GM23338 (cell line): ENCODE data around the gene KLHL36. TPM values are rescaled to one million over a fixed set of nuclear protein-coding genes. Genes with fewer than 3 reads are reported as not detected.
"Not testable (repeated sequence)": the region's sequence is repeated elsewhere in the genome, so short reads cannot be mapped to it uniquely, and the experiment has no call there.

Experiments used
- ATAC-seq: fragments of 200-7000 bp; cut with Tn5 transposase; 3 replicates; pipeline ENCODE4 v1.9.1; 2020
- DNase-seq: peaks from one replicate; pipeline ENCODE4 v3.0.0-alpha.2; 2015; ENCODE audit warnings: low spot score
- H2AFZ ChIP-seq: fragments of 200-600 bp; sonication (generic); 2 replicates; pipeline ENCODE4 v1.8.0; 2016; ENCODE audit warnings: antibody characterized with exemption, mild to moderate bottlenecking, moderate library complexity
- H3F3A ChIP-seq: fragments of 200-600 bp; sonication (generic); replicated peaks from 2 replicates; pipeline ENCODE4 v1.8.0; 2017; ENCODE audit warnings: antibody characterized with exemption, mixed run types, low read depth
- H3K27ac ChIP-seq: fragments of 200-600 bp; sonication (generic); 2 replicates; pipeline ENCODE4 v1.6.1; 2016; ENCODE audit warnings: low read depth
- H3K27me3 ChIP-seq: fragments of 200-600 bp; sonication (generic); 2 replicates; pipeline ENCODE4 v1.8.0; 2016; ENCODE audit warnings: mild to moderate bottlenecking, mixed run types, moderate library complexity; ENCODE audit not compliant: insufficient read depth
- H3K36me3 ChIP-seq: fragments of 200-600 bp; sonication (generic); 2 replicates; pipeline ENCODE4 v1.8.0; 2016; ENCODE audit warnings: mild to moderate bottlenecking; ENCODE audit not compliant: insufficient read depth
- H3K4me1 ChIP-seq: fragments of 200-600 bp; sonication (generic); 2 replicates; pipeline ENCODE4 v1.8.0; 2016; ENCODE audit warnings: mild to moderate bottlenecking, moderate library complexity; ENCODE audit not compliant: insufficient read depth
- H3K4me2 ChIP-seq: fragments of 200-600 bp; sonication (generic); 2 replicates; pipeline ENCODE4 v1.7.1; 2017; ENCODE audit warnings: mixed run types
- H3K4me3 ChIP-seq: fragments of 200-600 bp; sonication (generic); 2 replicates; pipeline ENCODE4 v1.6.1; 2016; ENCODE audit warnings: mixed run types
- H3K79me2 ChIP-seq: fragments of 200-600 bp; sonication (generic); replicated peaks from 2 replicates; pipeline ENCODE4 v1.8.0; 2017; ENCODE audit warnings: mild to moderate bottlenecking; ENCODE audit not compliant: insufficient read depth
- H3K9me2 ChIP-seq: fragments of 200-600 bp; sonication (generic); 2 replicates; pipeline ENCODE4 v1.8.0; 2017; ENCODE audit not compliant: insufficient read depth
- H4K20me1 ChIP-seq: fragments of 200-600 bp; sonication (generic); replicated peaks from 2 replicates; pipeline ENCODE4 v1.8.0; 2017; ENCODE audit warnings: mild to moderate bottlenecking; ENCODE audit not compliant: insufficient read depth
- H3K27ac Mint-ChIP-seq: 2 replicates; pipeline ENCODE4 v1.8.0; 2020; ENCODE audit warnings: inconsistent platforms, mild to moderate bottlenecking, moderate library complexity, mixed read lengths
- H3K27me3 Mint-ChIP-seq: 3 replicates; pipeline ENCODE4 v1.8.0; 2022; ENCODE audit warnings: low read depth, mild to moderate bottlenecking, moderate library complexity, mixed read lengths, inconsistent platforms; ENCODE audit not compliant: insufficient read depth, poor library complexity
- H3K36me3 Mint-ChIP-seq: 3 replicates; pipeline ENCODE4 v1.8.0; 2021; ENCODE audit warnings: low read depth, mild to moderate bottlenecking, inconsistent platforms, moderate library complexity, mixed read lengths
- H3K4me1 Mint-ChIP-seq: 3 replicates; pipeline ENCODE4 v1.8.0; 2020; ENCODE audit warnings: mild to moderate bottlenecking, inconsistent platforms, mixed read lengths
- H3K4me3 Mint-ChIP-seq: 3 replicates; pipeline ENCODE4 v1.8.0; 2021; ENCODE audit warnings: moderate library complexity, mild to moderate bottlenecking, inconsistent platforms, mixed read lengths
- H3K9me3 Mint-ChIP-seq: 3 replicates; pipeline ENCODE4 v1.8.0; 2020; ENCODE audit warnings: moderate library complexity, mild to moderate bottlenecking, inconsistent platforms, mixed read lengths
- CREB1 ChIP-seq: fragments of 250-450 bp; sonication (Bioruptor Pico); IDR thresholded peaks from 2 replicates; pipeline ENCODE4 v1.5.0; 2020; ENCODE audit warnings: low read depth, mild to moderate bottlenecking, moderate library complexity
- EZH2phosphoT487 ChIP-seq: fragments of 200-600 bp; sonication (generic); IDR thresholded peaks from one replicate; pipeline ENCODE4 v1.8.1; 2018; ENCODE audit warnings: antibody characterized with exemption; ENCODE audit not compliant: unreplicated experiment
- JUNB ChIP-seq: IDR thresholded peaks from one replicate; pipeline ENCODE4 v1.6.1; 2016; ENCODE audit warnings: antibody characterized with exemption; ENCODE audit not compliant: unreplicated experiment
- NANOG ChIP-seq: IDR thresholded peaks from 2 replicates; pipeline ENCODE4 v1.6.1; 2016; ENCODE audit warnings: antibody characterized with exemption, borderline replicate concordance
- POLR2AphosphoS5 ChIP-seq: IDR thresholded peaks from 2 replicates; pipeline ENCODE4 v1.6.1; 2016; ENCODE audit warnings: antibody characterized with exemption, low read depth
- ZNF331 ChIP-seq: fragments of 250-450 bp; sonication (Bioruptor Pico); IDR thresholded peaks from 2 replicates; pipeline ENCODE4 v1.5.0; 2020; ENCODE audit warnings: low read depth, mild to moderate bottlenecking, moderate library complexity
- polyA plus RNA-seq: library from polyadenylated mRNA; unstranded; fragments of >200 nt; fragmentation: Nextera tagmentation; extraction: Ambion mirVana; gene quantifications from 2 replicates; pipeline ENCODE4 v1.2.1, GENCODE V29; 2016
- total RNA-seq: library from RNA; depleted of rRNA; stranded (reverse); fragments of >200 nt; shearing (Covaris generic); gene quantifications from 2 replicates; pipeline ENCODE4 v1.2.3, GENCODE V29; 2014
- TF ChIP-seq, protein P1 (sequence below): IDR thresholded peaks from 2 replicates; pipeline ENCODE4 v1.6.1; 2016; ENCODE audit warnings: antibody characterized with exemption
- TF ChIP-seq, protein P2 (sequence below): fragments of 250-450 bp; sonication (Bioruptor Pico); IDR thresholded peaks from 2 replicates; pipeline ENCODE4 v1.5.0; 2020; ENCODE audit warnings: mild to moderate bottlenecking, moderate library complexity

The KLHL36 gene
- total and polyA plus RNA-seq, 2 experiments from 2014 or later = 13.4 to 70.4 TPM

DNA sequence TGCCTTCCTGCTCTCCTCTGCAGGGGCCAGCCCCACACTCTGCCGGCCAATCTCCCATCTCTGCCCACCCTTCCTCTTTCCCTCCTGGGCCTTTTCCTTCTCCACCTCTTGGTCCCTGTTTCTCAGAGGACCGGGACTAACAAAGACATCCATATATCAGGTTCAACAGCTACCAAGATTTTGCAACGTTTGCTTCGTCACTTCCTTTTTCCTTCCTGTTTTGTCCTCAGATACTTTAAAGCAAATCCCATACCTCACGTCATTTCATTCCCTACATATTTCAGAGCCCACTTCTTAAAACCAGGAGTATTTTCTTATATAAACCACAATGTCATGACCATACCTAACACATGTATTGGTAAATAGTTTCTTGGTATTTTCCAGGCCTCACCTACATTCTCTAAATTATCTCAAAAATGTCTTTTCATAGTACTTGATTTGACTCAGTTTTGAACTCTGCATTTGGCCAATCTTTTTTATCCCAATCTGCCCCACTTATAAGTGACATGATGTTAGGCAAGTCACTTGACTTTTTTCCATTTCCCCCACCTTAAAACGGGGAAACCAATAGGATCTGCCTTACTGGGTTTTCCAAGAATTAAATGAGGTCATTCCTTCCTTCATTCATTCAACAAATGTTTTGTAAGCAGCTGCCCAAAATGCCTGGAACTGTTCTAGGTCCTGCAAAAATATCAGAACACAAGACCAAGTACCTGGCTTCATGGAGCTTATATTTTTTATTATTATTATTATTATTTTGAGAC is 44.3 kb downstream of the KLHL36 start:
- no peaks in the 10 kb centered on the region for H3K36me3 Mint-ChIP-seq
- H3K27me3 ChIP-seq = no peaks in the 10 kb centered on the region
- no peaks in the 10 kb centered on the region for H4K20me1 ChIP-seq
- no peak overlapping the region; the same call in 2 of the 3 replicates for H3K4me3 Mint-ChIP-seq
- H3K4me3 ChIP-seq = no peak overlapping the region
- H3K27ac ChIP-seq = no peak overlapping the region
- H3K4me1 ChIP-seq = peaks cover 6% of the 10 kb centered on the region; the same call in 1 of the 2 replicates
- H3K9me3 Mint-ChIP-seq = peaks cover 11% of the 10 kb centered on the region
- TF ChIP-seq EZH2phosphoT487 = no peak
- TF ChIP-seq CREB1 = no peak
- no peak for TF ChIP-seq JUNB
- TF ChIP-seq, protein P1, sequence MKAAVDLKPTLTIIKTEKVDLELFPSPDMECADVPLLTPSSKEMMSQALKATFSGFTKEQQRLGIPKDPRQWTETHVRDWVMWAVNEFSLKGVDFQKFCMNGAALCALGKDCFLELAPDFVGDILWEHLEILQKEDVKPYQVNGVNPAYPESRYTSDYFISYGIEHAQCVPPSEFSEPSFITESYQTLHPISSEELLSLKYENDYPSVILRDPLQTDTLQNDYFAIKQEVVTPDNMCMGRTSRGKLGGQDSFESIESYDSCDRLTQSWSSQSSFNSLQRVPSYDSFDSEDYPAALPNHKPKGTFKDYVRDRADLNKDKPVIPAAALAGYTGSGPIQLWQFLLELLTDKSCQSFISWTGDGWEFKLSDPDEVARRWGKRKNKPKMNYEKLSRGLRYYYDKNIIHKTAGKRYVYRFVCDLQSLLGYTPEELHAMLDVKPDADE = no peak
- TF ChIP-seq ZNF331 (CRISPR knock-in tag) = no peak
- TF ChIP-seq POLR2AphosphoS5 = no peak
- no peak for DNase-seq
- H2AFZ ChIP-seq = no peak overlapping the region
- H3K9me2 ChIP-seq = peaks cover 5% of the 10 kb centered on the region; the same call in 1 of the 2 replicates
- ATAC-seq = no peak
- H3K27ac Mint-ChIP-seq = no peak overlapping the region
- no peak overlapping the region for H3K4me2 ChIP-seq
- H3K4me1 Mint-ChIP-seq = no peaks in the 10 kb centered on the region; the same call in 2 of the 3 replicates
- peaks cover 5% of the 10 kb centered on the region for H3K27me3 Mint-ChIP-seq
- no peaks in the 10 kb centered on the region for H3F3A ChIP-seq
- H3K79me2 ChIP-seq = no peaks in the 10 kb centered on the region
- H3K36me3 ChIP-seq = 0 out of 2 replicates have a peak, but pooled peaks cover 3% of the 10 kb centered on the region

DNA sequence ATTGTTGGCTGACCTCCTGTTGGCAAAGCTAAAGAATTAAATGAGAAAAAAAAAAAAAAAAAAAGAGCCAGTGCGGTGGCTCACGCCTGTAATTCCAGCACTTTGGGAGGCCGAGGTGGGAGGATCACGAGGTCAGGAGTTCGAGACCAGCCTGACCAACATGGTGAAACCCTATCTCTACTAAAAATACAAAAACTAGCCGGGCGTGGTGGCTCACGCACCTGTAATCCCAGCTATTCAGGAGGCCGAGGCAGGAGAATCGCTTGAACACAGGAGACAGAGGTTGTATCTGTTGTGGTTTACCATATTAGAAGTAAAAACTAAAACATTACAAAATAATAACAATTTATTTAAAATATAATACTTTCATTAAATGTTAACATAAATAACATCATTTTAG is 45.6 kb downstream of the KLHL36 start:
- ATAC-seq, H3K9me3 Mint-ChIP-seq, H2AFZ ChIP-seq, H3K4me1 Mint-ChIP-seq, DNase-seq, H3K27me3 ChIP-seq, H3K4me3 ChIP-seq, H3K4me3 Mint-ChIP-seq, H3K27ac ChIP-seq, H3K36me3 Mint-ChIP-seq, H3K9me2 ChIP-seq, H3K36me3 ChIP-seq, H3K79me2 ChIP-seq, H3K4me1 ChIP-seq, H3F3A ChIP-seq, H3K4me2 ChIP-seq, H3K27ac Mint-ChIP-seq, H4K20me1 ChIP-seq: not testable (repeated sequence)
- H3K27me3 Mint-ChIP-seq = peaks cover 10% of the 10 kb centered on the region

DNA sequence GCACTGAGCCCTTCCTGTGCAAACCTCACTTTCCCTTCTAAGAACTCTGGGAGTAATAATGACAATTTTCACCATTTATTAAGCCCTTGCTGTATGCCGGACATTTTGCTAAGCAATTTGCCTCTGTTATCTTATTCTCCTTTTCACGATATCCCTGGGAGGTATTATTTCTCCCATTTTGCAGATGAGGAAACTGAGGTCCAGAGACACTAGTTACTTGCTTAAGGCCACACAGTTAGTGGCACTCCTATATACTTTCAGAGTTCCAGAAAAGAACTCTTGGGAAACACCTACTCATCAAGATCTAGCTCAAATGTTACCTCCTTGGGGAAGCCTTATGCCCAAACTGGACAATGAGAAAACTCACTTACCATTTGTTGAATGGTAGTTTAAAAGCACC is 46.7 kb downstream of the KLHL36 start:
- Histone ChIP-seq H3K9me2 (peaks cover 5% of the 10 kb centered on the region; the same call in 1 of the 2 replicates), H3K4me2 (no peak overlapping the region), H3K4me3 (no peak overlapping the region), H3K27me3 (no peaks in the 10 kb centered on the region), H3K4me1 (peaks cover 12% of the 10 kb centered on the region; the same call in 1 of the 2 replicates), H4K20me1 (no peaks in the 10 kb centered on the region), H3K27ac (no peak overlapping the region), H3K36me3 (no peaks in the 10 kb centered on the region), H3F3A (no peaks in the 10 kb centered on the region), H2AFZ (no peak overlapping the region), H3K79me2 (no peaks in the 10 kb centered on the region)
- no peaks in the 10 kb centered on the region; the same call in 2 of the 3 replicates for H3K9me3 Mint-ChIP-seq
- ATAC-seq (no peak), DNase-seq (no peak)
- no peak overlapping the region for H3K27ac Mint-ChIP-seq
- H3K4me3 Mint-ChIP-seq = no peak overlapping the region
- no peaks in the 10 kb centered on the region; the same call in 2 of the 3 replicates for H3K36me3 Mint-ChIP-seq
- H3K27me3 Mint-ChIP-seq = peaks cover 14% of the 10 kb centered on the region
- peaks cover 3% of the 10 kb centered on the region for H3K4me1 Mint-ChIP-seq
- TF ChIP-seq NANOG = no peak
- no peak for TF ChIP-seq EZH2phosphoT487
- TF ChIP-seq POLR2AphosphoS5 = no peak
- no peak for TF ChIP-seq CREB1
- TF ChIP-seq, protein P2, sequence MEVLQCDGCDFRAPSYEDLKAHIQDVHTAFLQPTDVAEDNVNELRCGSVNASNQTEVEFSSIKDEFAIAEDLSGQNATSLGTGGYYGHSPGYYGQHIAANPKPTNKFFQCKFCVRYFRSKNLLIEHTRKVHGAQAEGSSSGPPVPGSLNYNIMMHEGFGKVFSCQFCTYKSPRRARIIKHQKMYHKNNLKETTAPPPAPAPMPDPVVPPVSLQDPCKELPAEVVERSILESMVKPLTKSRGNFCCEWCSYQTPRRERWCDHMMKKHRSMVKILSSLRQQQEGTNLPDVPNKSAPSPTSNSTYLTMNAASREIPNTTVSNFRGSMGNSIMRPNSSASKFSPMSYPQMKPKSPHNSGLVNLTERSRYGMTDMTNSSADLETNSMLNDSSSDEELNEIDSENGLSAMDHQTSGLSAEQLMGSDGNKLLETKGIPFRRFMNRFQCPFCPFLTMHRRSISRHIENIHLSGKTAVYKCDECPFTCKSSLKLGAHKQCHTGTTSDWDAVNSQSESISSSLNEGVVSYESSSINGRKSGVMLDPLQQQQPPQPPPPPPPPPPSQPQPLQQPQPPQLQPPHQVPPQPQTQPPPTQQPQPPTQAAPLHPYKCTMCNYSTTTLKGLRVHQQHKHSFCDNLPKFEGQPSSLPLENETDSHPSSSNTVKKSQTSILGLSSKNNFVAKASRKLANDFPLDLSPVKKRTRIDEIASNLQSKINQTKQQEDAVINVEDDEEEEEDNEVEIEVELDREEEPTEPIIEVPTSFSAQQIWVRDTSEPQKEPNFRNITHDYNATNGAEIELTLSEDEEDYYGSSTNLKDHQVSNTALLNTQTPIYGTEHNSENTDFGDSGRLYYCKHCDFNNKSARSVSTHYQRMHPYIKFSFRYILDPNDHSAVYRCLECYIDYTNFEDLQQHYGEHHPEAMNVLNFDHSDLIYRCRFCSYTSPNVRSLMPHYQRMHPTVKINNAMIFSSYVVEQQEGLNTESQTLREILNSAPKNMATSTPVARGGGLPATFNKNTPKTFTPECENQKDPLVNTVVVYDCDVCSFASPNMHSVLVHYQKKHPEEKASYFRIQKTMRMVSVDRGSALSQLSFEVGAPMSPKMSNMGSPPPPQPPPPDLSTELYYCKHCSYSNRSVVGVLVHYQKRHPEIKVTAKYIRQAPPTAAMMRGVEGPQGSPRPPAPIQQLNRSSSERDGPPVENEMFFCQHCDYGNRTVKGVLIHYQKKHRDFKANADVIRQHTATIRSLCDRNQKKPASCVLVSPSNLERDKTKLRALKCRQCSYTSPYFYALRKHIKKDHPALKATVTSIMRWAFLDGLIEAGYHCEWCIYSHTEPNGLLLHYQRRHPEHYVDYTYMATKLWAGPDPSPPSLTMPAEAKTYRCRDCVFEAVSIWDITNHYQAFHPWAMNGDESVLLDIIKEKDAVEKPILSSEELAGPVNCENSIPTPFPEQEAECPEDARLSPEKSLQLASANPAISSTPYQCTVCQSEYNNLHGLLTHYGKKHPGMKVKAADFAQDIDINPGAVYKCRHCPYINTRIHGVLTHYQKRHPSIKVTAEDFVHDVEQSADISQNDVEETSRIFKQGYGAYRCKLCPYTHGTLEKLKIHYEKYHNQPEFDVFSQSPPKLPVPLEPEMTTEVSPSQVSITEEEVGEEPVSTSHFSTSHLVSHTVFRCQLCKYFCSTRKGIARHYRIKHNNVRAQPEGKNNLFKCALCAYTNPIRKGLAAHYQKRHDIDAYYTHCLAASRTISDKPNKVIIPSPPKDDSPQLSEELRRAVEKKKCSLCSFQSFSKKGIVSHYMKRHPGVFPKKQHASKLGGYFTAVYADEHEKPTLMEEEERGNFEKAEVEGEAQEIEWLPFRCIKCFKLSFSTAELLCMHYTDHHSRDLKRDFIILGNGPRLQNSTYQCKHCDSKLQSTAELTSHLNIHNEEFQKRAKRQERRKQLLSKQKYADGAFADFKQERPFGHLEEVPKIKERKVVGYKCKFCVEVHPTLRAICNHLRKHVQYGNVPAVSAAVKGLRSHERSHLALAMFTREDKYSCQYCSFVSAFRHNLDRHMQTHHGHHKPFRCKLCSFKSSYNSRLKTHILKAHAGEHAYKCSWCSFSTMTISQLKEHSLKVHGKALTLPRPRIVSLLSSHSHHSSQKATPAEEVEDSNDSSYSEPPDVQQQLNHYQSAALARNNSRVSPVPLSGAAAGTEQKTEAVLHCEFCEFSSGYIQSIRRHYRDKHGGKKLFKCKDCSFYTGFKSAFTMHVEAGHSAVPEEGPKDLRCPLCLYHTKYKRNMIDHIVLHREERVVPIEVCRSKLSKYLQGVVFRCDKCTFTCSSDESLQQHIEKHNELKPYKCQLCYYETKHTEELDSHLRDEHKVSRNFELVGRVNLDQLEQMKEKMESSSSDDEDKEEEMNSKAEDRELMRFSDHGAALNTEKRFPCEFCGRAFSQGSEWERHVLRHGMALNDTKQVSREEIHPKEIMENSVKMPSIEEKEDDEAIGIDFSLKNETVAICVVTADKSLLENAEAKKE = no peak
- no peak for TF ChIP-seq JUNB
